ENCODE results near the gene SEPTIN10. TPM values are rescaled to one million over a fixed set of nuclear protein-coding genes. Genes with fewer than 3 reads are reported as not detected.
A peak's percentile ranks its signal among the peaks of the same experiment; 100 is the strongest.

Gene SEPTIN10
- total and polyA plus RNA-seq, 2 donors (not counting 1 experiment from before 2014, with no cell fraction given): 90.3 to 99.4 TPM

GRCh38 chr2:109624339-109624738, 10.6 kb upstream of the SEPTIN10 start:
- no peak overlapping the region for H3K9ac ChIP-seq (ENCODE audit: insufficient read depth, low read length)
- no peak overlapping the region for H2AFZ ChIP-seq (ENCODE audit: low read length)
- no peaks in the 10 kb centered on the region for H3K79me2 ChIP-seq (ENCODE audit: control insufficient read depth, insufficient read depth, low read length)
- H3K4me2 ChIP-seq (ENCODE audit: extremely low read depth, insufficient read depth, low read length): no peak overlapping the region
- H3K9me3 ChIP-seq (ENCODE audit: control insufficient read depth, insufficient read depth, low read depth, low read length): no peaks in the 10 kb centered on the region
- H3K27me3 ChIP-seq (ENCODE audit: control insufficient read depth, insufficient read depth, low read length): peaks cover 19% of the 10 kb centered on the region
- no peak overlapping the region for H3K4me3 ChIP-seq (replicated peaks in 1 of 4; ENCODE audit: control extremely low read depth in 1 of 4, insufficient read depth in 1 of 4, low read depth in 3 of 4, low read length in 4 of 4)
- no peak overlapping the region for H3K27ac ChIP-seq (ENCODE audit: insufficient read depth, low read length)
- DNase-seq (ENCODE audit: low read depth in 2 of 2): peak in 1 of 2 donors; percentile 38
- H3K36me3 ChIP-seq (ENCODE audit: control insufficient read depth, insufficient read depth, low read length): no peaks in the 10 kb centered on the region
- no peaks in the 10 kb centered on the region for H3K4me1 ChIP-seq (ENCODE audit: control insufficient read depth, extremely low read depth, insufficient read depth, low read length)
- H4K20me1 ChIP-seq (ENCODE audit: control insufficient read depth, extremely low read depth, insufficient read depth, low read length): no peaks in the 10 kb centered on the region
- TF ChIP-seq EZH2 (IDR thresholded peaks at IDR 0.05; ENCODE audit: low read length, missing control alignments) (no peak), CTCF (conservative IDR thresholded peaks at IDR 0.05 in 1 of 2, IDR thresholded peaks at IDR 0.05 in 1 of 2; ENCODE audit: low read depth in 1 of 2, low read length in 2 of 2) (no peak)

GRCh38 chr2:109623923-109624322, 10.2 kb upstream of the SEPTIN10 start:
- Histone ChIP-seq H3K9ac (ENCODE audit: insufficient read depth, low read length) (no peak overlapping the region), H3K27ac (ENCODE audit: insufficient read depth, low read length) (no peak overlapping the region), H3K4me1 (ENCODE audit: control insufficient read depth, extremely low read depth, insufficient read depth, low read length) (no peaks in the 10 kb centered on the region), H2AFZ (ENCODE audit: low read length) (no peak overlapping the region), H3K27me3 (ENCODE audit: control insufficient read depth, insufficient read depth, low read length) (peaks cover 19% of the 10 kb centered on the region), H3K4me3 (replicated peaks in 1 of 4; ENCODE audit: control extremely low read depth in 1 of 4, insufficient read depth in 1 of 4, low read depth in 3 of 4, low read length in 4 of 4) (no peak overlapping the region), H3K4me2 (ENCODE audit: extremely low read depth, insufficient read depth, low read length) (no peak overlapping the region), H3K36me3 (ENCODE audit: control insufficient read depth, insufficient read depth, low read length) (no peaks in the 10 kb centered on the region), H3K79me2 (ENCODE audit: control insufficient read depth, insufficient read depth, low read length) (no peaks in the 10 kb centered on the region), H4K20me1 (ENCODE audit: control insufficient read depth, extremely low read depth, insufficient read depth, low read length) (no peaks in the 10 kb centered on the region), H3K9me3 (ENCODE audit: control insufficient read depth, insufficient read depth, low read depth, low read length) (no peaks in the 10 kb centered on the region)
- no peak for TF ChIP-seq EZH2 (IDR thresholded peaks at IDR 0.05; ENCODE audit: low read length, missing control alignments)
- no peak for TF ChIP-seq CTCF (conservative IDR thresholded peaks at IDR 0.05 in 1 of 2, IDR thresholded peaks at IDR 0.05 in 1 of 2; ENCODE audit: low read depth in 1 of 2, low read length in 2 of 2)
- no peak for DNase-seq (ENCODE audit: low read depth in 2 of 2)

GRCh38 chr2:109623297-109623696, 9.5 kb upstream of the SEPTIN10 start:
- H3K9ac ChIP-seq (ENCODE audit: insufficient read depth, low read length): no peak overlapping the region
- no peak overlapping the region for H3K4me3 ChIP-seq (replicated peaks in 1 of 4; ENCODE audit: control extremely low read depth in 1 of 4, insufficient read depth in 1 of 4, low read depth in 3 of 4, low read length in 4 of 4)
- no peaks in the 10 kb centered on the region for H3K4me1 ChIP-seq (ENCODE audit: control insufficient read depth, extremely low read depth, insufficient read depth, low read length)
- H3K9me3 ChIP-seq (ENCODE audit: control insufficient read depth, insufficient read depth, low read depth, low read length): no peaks in the 10 kb centered on the region
- H2AFZ ChIP-seq (ENCODE audit: low read length): no peak overlapping the region
- H3K79me2 ChIP-seq (ENCODE audit: control insufficient read depth, insufficient read depth, low read length): no peaks in the 10 kb centered on the region
- H3K27ac ChIP-seq (ENCODE audit: insufficient read depth, low read length): no peak overlapping the region
- H4K20me1 ChIP-seq (ENCODE audit: control insufficient read depth, extremely low read depth, insufficient read depth, low read length): no peaks in the 10 kb centered on the region
- no peak for DNase-seq (ENCODE audit: low read depth in 2 of 2)
- TF ChIP-seq EZH2 (IDR thresholded peaks at IDR 0.05; ENCODE audit: low read length, missing control alignments): no peak
- H3K27me3 ChIP-seq (ENCODE audit: control insufficient read depth, insufficient read depth, low read length): peaks cover 19% of the 10 kb centered on the region
- no peak overlapping the region for H3K4me2 ChIP-seq (ENCODE audit: extremely low read depth, insufficient read depth, low read length)
- H3K36me3 ChIP-seq (ENCODE audit: control insufficient read depth, insufficient read depth, low read length): no peaks in the 10 kb centered on the region
